ENCODE results near the gene TMPRSS12. TPM values are rescaled to one million over a fixed set of nuclear protein-coding genes. Genes with fewer than 3 reads are reported as not detected.
"Not testable (repeated sequence)": the region's sequence is repeated elsewhere in the genome, so short reads cannot be mapped to it uniquely, and the experiment has no call there.

Gene TMPRSS12
- total RNA-seq, 1 donor from 2014 or later = not detected

DNA sequence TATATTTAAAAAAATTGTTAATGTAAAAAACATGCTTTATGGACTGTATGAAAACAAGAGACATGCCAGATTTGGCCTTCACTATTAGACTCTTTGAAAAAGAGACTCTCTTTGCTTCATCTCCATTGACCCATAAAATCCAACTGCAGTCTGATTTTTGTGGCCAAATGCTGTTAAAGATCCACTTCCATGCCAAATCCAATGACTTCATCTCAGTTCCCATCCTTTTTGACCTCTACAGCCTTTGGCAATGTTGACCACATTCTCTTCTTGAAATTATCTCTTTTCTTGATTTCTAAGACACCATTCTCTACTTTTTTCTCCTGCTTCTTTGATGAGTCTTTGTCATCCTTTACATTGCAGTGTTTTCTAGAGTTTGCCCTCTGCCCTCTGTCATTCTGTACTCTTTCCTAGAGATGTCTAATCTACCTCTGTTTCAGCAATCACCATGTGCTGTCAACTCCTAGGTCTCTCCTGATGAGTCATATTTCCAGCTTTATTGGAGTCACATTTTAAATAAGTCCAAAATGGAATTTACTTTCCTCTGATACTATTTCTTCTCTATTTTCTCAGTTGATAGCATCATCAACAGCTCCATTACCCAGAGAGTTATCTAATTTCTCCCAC lies 2.4 kb downstream of the TMPRSS12 start:
- Histone ChIP-seq H3K9me3 (no peaks in the 10 kb centered on the region), H3K27me3 (no peaks in the 10 kb centered on the region), H3K4me3 (no peak overlapping the region), H3K36me3 (no peaks in the 10 kb centered on the region), H3K4me1 (no peaks in the 10 kb centered on the region), H3K27ac (no peak overlapping the region)
- intact Hi-C loops (cut with DNase I) = no loop called here
- ATAC-seq (no peak), DNase-seq (no peak)
- TF ChIP-seq, protein P1, sequence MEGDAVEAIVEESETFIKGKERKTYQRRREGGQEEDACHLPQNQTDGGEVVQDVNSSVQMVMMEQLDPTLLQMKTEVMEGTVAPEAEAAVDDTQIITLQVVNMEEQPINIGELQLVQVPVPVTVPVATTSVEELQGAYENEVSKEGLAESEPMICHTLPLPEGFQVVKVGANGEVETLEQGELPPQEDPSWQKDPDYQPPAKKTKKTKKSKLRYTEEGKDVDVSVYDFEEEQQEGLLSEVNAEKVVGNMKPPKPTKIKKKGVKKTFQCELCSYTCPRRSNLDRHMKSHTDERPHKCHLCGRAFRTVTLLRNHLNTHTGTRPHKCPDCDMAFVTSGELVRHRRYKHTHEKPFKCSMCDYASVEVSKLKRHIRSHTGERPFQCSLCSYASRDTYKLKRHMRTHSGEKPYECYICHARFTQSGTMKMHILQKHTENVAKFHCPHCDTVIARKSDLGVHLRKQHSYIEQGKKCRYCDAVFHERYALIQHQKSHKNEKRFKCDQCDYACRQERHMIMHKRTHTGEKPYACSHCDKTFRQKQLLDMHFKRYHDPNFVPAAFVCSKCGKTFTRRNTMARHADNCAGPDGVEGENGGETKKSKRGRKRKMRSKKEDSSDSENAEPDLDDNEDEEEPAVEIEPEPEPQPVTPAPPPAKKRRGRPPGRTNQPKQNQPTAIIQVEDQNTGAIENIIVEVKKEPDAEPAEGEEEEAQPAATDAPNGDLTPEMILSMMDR (IDR thresholded peaks at IDR 0.05) = no peak

DNA sequence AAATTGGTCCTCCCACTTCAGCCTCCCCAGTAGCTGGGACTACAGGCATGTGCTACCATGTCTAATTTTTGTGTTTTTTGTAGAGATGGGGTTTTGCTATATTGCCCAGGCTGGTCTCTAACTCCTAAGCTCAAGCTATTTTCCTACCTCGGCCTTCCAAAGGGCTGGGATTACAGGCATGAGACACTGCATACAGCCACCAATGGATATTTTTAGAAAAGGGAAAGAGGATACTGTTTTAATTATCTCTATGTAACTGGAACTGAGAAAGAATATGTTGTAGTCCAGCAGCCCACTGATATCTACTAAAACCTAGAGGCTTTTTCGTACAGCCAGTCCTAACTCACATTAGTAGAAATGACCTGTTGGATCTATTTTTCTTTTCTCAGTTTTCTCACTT lies 6.2 kb downstream of the TMPRSS12 start:
- no peaks in the 10 kb centered on the region for H3K36me3 ChIP-seq
- H3K27me3 ChIP-seq = no peaks in the 10 kb centered on the region
- H3K4me1 ChIP-seq = no peaks in the 10 kb centered on the region
- no peaks in the 10 kb centered on the region for H3K9me3 ChIP-seq
- no peak overlapping the region for H3K4me3 ChIP-seq
- DNase-seq (no peak), ATAC-seq (no peak)
- intact Hi-C loops (cut with DNase I) = no loop called here
- TF ChIP-seq, protein P1 (IDR thresholded peaks at IDR 0.05) = no peak
- H3K27ac ChIP-seq = no peak overlapping the region

DNA sequence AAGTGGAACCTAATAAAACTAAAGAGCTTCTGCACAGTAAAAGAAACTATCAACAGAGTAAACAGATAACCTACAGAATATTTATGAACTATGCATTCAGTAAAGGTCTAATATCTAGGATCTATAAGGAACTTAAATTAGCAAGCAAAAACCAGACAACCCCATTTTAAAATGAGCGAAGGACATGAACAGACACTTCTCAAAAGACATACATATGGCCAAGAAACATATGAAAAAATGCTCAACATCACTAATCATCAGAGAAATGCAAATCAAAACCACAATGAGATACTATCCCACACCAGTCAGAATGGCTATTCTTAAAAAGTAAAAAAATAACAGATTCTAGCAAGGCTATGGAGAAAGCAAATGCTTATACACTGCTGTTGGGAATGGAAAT lies 12.5 kb downstream of the TMPRSS12 start:
- H3K36me3 ChIP-seq; intact Hi-C loops (cut with DNase I); H3K27ac ChIP-seq; H3K9me3 ChIP-seq; H3K4me3 ChIP-seq; H3K4me1 ChIP-seq; ATAC-seq; DNase-seq; H3K27me3 ChIP-seq: not testable (repeated sequence)

DNA sequence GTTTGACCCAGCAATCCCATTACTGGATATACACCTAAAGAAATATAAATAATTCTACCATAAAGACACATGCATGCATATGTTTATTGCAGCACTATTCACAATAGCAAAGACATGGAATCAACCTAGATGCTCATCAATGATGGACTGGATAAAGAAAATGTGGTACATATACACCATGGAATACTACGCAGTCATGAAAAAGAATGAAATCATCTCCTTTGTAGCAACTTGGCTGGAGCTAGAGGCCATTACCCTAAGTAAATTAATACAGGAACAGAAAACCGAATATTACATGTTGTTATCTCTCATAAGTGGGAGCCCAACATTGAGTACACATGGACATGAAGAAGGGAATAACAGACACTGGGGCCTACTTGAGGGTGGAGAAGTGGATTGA lies 13.0 kb downstream of the TMPRSS12 start:
- H3K4me3 ChIP-seq; H3K4me1 ChIP-seq; H3K36me3 ChIP-seq; H3K27ac ChIP-seq; ATAC-seq; DNase-seq; H3K27me3 ChIP-seq; intact Hi-C loops (cut with DNase I); H3K9me3 ChIP-seq: not testable (repeated sequence)

DNA sequence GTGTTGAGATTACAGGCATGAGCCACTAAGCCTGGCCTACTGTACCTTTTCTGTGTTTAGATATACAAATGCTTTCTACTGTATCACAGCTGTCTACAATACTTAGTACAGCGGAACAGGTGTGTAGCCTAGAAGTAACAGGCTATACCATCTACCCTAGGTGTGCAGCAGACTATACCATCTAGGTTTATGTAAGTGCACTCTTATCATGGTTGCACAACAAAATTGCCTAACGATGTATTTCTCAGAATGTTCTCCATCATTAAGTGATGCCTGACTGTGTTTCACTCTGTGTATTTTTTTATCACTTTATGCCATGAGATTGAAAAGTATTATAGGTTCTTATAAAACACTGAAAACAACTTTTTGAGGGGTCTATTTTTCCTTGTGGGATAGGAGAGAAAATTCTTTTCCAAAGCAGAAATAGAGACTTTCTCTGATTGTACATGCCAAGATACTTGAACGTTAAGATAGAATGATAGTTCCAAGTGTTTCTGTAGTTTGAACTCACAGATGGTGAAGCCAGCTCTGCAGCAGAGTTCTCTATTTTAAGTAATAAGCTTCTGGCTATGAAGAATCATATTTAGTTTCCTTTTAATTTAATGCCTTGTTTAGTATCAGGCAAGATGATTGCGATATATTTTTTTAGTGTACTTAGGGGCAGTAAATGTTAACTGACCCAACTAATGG lies 17.0 kb downstream of the TMPRSS12 start:
- H3K27ac ChIP-seq = no peak overlapping the region
- no peaks in the 10 kb centered on the region for H3K36me3 ChIP-seq
- H3K9me3 ChIP-seq = no peaks in the 10 kb centered on the region
- ATAC-seq (no peak), DNase-seq (no peak)
- no peaks in the 10 kb centered on the region for H3K4me1 ChIP-seq
- intact Hi-C loops (cut with DNase I) = no loop called here
- no peak overlapping the region for H3K4me3 ChIP-seq
- TF ChIP-seq, protein P1 (IDR thresholded peaks at IDR 0.05) = no peak
- no peaks in the 10 kb centered on the region for H3K27me3 ChIP-seq

DNA sequence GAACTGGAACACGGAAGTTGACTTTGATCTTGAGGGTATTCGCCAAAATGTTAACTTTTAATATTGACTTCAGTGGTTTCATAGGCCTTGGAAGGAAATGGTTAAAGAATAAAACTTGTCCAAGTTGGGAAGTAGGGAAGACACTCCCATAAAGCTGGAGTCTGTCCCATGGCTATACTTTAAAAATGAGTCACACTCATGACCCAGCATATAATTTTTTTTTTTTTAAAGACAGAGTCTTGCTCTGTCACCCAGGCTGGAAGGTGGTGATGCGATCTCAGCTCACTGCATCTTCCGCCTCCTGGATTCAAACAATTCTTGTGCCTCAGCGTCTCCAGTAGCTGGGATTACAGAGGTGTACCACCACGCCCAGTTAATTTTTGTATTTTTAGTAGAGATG lies 19.6 kb downstream of the TMPRSS12 start:
- TF ChIP-seq, protein P1 (IDR thresholded peaks at IDR 0.05) = no peak
- intact Hi-C loops (cut with DNase I) = no loop called here
- ATAC-seq (no peak), DNase-seq (no peak)
- Histone ChIP-seq H3K36me3 (no peaks in the 10 kb centered on the region), H3K9me3 (peaks cover 2% of the 10 kb centered on the region), H3K4me3 (no peak overlapping the region), H3K27ac (no peak overlapping the region), H3K27me3 (no peaks in the 10 kb centered on the region), H3K4me1 (no peaks in the 10 kb centered on the region)

All from upper lobe of right lung (tissue), 1 donor.